ENCODE measurements around the gene EEF2KMT. TPM values are rescaled to one million over a fixed set of nuclear protein-coding genes. Genes with fewer than 3 reads are reported as not detected.
"Not testable (repeated sequence)": the region's sequence is repeated elsewhere in the genome, so short reads cannot be mapped to it uniquely, and the experiment has no call there.

Gene EEF2KMT
- total RNA-seq, 2 donors from 2014 or later, result 8.6 to 15.6 TPM

- peaks cover 5% of the 10 kb centered on the region for H3K4me1 Mint-ChIP-seq
- H3K36me3 Mint-ChIP-seq (ENCODE audit: low read depth), result no peaks in the 10 kb centered on the region
- 87 to 98% methylated on average over 8 to 10 of the region's 10 CpGs for WGBS, 2 experiments (ENCODE audit: insufficient coverage in 1 of 2, insufficient read length in 1 of 2)
- no peak overlapping the region for H3K4me3 Mint-ChIP-seq
- Histone ChIP-seq H3K27ac (ENCODE audit: low read depth, low read length) (no peak overlapping the region), H3K4me1 (ENCODE audit: control insufficient read depth, insufficient read depth, low read length) (no peaks in the 10 kb centered on the region), H3K4me3 (ENCODE audit: low read length) (no peak overlapping the region), H3K27me3 (ENCODE audit: control insufficient read depth, insufficient read depth, low read length, poor library complexity, severe bottlenecking) (peaks cover 10% of the 10 kb centered on the region), H3K9me3 (ENCODE audit: control insufficient read depth, low read length) (no peaks in the 10 kb centered on the region), H3K36me3 (ENCODE audit: control insufficient read depth, insufficient read depth, low read length) (no peaks in the 10 kb centered on the region), H3K9ac (ENCODE audit: extremely low read depth, low read length, poor library complexity, severe bottlenecking) (no peak overlapping the region)
- no peak for TF ChIP-seq CTCF (conservative IDR thresholded peaks at IDR 0.05)
- no peak for DNase-seq
- H3K27ac Mint-ChIP-seq, result no peak overlapping the region
- H3K27me3 Mint-ChIP-seq (ENCODE audit: insufficient read depth), result peaks cover 28% of the 10 kb centered on the region
- H3K9me3 Mint-ChIP-seq, result no peaks in the 10 kb centered on the region
These were observed 52.0 kb downstream of the EEF2KMT start for GRCh38 chr16:5045499-5046115.

GRCh38 chr16:5044581-5044980, 53.0 kb downstream of the EEF2KMT start:
- DNase-seq; H3K4me3 ChIP-seq (ENCODE audit: low read length); H3K9ac ChIP-seq (ENCODE audit: extremely low read depth, low read length, poor library complexity, severe bottlenecking); H3K9me3 Mint-ChIP-seq; H3K36me3 Mint-ChIP-seq (ENCODE audit: low read depth); H3K27ac Mint-ChIP-seq; H3K36me3 ChIP-seq (ENCODE audit: control insufficient read depth, insufficient read depth, low read length); H3K4me1 ChIP-seq (ENCODE audit: control insufficient read depth, insufficient read depth, low read length); H3K4me3 Mint-ChIP-seq; H3K9me3 ChIP-seq (ENCODE audit: control insufficient read depth, low read length); H3K4me1 Mint-ChIP-seq; H3K27ac ChIP-seq (ENCODE audit: low read depth, low read length): not testable (repeated sequence)
- H3K27me3 Mint-ChIP-seq (ENCODE audit: insufficient read depth), result peaks cover 21% of the 10 kb centered on the region
- H3K27me3 ChIP-seq (ENCODE audit: control insufficient read depth, insufficient read depth, low read length, poor library complexity, severe bottlenecking), result peaks cover 10% of the 10 kb centered on the region
- WGBS, 2 experiments (ENCODE audit: insufficient coverage in 1 of 2, insufficient read length in 1 of 2), result 91 to 96% methylated on average over 7 to 11 of the region's 11 CpGs

- H3K9me3 ChIP-seq (ENCODE audit: control insufficient read depth, low read length), result no peaks in the 10 kb centered on the region
- no peaks in the 10 kb centered on the region for H3K4me1 ChIP-seq (ENCODE audit: control insufficient read depth, insufficient read depth, low read length)
- H3K4me3 Mint-ChIP-seq, result no peak overlapping the region
- 93 to 100% methylated on average over 3 to 8 of the region's 8 CpGs for WGBS, 2 experiments (ENCODE audit: insufficient coverage in 1 of 2, insufficient read length in 1 of 2)
- H3K36me3 ChIP-seq (ENCODE audit: control insufficient read depth, insufficient read depth, low read length), result no peaks in the 10 kb centered on the region
- no peak overlapping the region for H3K27ac Mint-ChIP-seq
- H3K27me3 Mint-ChIP-seq (ENCODE audit: insufficient read depth), result peaks cover 22% of the 10 kb centered on the region
- H3K9ac ChIP-seq (ENCODE audit: extremely low read depth, low read length, poor library complexity, severe bottlenecking), result no peak overlapping the region
- peaks cover 10% of the 10 kb centered on the region for H3K27me3 ChIP-seq (ENCODE audit: control insufficient read depth, insufficient read depth, low read length, poor library complexity, severe bottlenecking)
- H3K9me3 Mint-ChIP-seq, result no peaks in the 10 kb centered on the region
- H3K4me3 ChIP-seq (ENCODE audit: low read length), result no peak overlapping the region
- DNase-seq, result no peak
- no peak for TF ChIP-seq CTCF (conservative IDR thresholded peaks at IDR 0.05)
- H3K4me1 Mint-ChIP-seq, result peaks cover 5% of the 10 kb centered on the region
- H3K36me3 Mint-ChIP-seq (ENCODE audit: low read depth), result no peaks in the 10 kb centered on the region
- H3K27ac ChIP-seq (ENCODE audit: low read depth, low read length), result no peak overlapping the region
These were observed 53.5 kb downstream of the EEF2KMT start for GRCh38 chr16:5044011-5044540.

Measured in endodermal cell (in vitro differentiated cells).